HG03432 (cell line): Measurements from ENCODE around the gene B3GALNT1.

Experiments
- ATAC-seq: cut with Tn5 transposase; IDR thresholded peaks from one replicate; pipeline ENCODE4 v1.9.1; 2021; ENCODE audit warnings: mild to moderate bottlenecking, moderate library complexity; ENCODE audit not compliant: unreplicated experiment

The B3GALNT1 gene, protein sequence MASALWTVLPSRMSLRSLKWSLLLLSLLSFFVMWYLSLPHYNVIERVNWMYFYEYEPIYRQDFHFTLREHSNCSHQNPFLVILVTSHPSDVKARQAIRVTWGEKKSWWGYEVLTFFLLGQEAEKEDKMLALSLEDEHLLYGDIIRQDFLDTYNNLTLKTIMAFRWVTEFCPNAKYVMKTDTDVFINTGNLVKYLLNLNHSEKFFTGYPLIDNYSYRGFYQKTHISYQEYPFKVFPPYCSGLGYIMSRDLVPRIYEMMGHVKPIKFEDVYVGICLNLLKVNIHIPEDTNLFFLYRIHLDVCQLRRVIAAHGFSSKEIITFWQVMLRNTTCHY

DNA sequence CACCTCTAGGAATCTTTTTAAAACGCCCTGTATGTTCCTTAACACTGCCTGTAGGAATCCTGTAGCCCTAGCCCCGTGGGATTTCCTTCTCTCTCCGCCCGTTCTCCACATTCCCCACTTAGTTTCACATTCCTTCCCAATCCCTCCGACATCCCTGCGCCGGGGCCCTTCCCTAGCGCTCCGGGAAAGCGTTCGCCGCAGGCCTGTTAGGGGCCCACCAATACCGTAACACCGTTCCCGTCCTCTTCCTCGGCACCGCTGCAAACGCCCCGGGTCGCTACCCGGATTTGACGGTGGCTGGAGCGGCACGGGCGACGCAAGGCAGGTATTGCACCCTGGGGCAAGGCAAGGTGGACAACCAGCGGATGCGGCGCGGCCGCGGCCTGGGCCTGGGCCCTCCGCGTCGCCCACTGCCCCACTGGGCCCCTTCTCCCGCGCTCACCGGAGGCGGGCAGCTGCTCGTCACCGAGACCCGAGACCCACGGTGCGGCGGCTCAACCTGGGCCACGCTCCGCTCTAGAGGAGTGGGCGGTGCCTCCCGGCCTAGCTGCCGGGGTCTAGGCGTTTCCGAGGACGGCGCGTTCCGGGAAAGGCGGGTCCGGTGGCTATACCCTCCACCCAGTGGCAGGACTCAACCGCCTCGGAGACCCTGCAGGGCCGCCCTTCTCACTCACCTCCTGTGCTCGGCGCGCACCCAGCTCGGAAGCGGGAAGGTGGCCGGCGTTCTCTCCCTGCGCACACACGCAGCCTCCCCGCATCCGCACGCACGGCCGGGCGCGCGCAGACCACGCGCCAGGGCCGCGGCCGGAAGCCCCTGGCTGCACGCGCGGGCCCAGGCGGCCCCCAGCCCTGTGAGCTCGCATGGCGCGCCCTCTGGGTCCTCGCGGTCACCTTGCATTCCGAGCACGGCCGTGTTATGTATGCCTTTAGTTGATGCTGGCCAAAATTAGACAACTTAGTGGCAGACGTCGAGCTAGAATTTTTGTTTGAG lies at the start of gene B3GALNT1:
Gene B3GALNT1, minus strand, starts transcription at position 789 of the 991 bp plus-strand sequence. CDS start 18,595 bp downstream, outside the sequence.
- peak; percentile 84 for ATAC-seq

DNA sequence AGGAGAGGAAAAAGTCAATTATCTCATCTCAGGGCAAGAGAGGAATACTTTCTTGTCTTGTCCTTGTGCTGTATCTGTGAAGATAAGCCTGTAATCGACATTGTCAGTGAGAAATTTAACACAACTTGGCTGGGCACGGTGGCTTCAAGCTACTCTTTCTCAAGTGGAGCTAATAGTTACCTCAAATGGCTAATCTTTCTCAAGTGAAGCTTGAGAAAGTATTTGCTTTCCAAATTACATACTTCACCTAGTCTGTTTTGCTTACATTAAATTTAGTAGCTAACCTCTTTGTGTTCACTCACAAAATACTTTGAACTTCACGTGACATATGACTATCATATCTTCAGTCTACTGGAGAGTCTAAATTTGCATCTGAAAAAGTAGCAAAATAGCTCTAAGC lies 48.3 kb upstream of the B3GALNT1 start:
- ATAC-seq: no peak

DNA sequence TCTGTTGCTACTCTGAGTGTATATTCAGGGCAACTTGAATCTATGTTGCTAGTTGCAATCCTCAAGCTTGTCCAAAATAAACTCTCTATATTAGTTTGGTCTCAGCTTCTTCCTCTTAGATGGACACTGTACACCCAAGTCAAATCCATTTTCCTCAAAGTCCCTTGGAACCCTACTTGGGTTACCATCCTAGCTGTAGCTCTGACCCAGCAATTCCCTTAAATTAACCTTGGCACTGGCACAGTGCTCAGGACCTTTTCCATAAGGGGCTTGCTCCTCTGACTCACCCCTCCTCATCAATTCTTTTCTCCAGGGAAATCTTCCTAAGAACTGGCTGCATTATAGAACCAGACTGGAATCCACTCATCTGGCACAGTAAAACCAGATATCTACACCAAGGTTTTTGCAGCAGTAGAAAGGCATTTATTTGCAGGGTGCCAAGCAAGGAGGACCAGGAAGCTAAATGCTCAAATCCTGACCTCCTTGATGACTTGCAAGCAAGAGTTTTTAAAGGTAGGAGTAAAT lies 44.9 kb upstream of the B3GALNT1 start:
- ATAC-seq: no peak

DNA sequence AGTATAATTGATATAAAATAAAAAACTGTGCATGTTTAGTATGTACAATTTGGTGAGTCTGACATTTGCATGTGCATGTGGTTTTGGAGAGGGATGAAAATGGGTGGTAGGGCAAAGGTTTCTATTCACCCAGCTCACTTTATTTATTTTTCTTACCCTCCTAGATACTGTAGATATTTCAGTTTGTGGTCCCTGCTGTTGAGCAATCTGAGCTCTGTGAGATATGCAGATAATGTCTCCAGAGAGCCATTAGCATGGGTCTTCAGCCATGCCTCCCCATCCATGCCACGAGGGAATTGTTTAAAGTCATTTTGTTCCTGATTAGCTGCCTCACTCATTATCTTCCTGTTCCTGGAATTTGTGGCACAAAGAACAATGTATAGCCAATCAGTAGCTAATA lies 44.4 kb upstream of the B3GALNT1 start:
- ATAC-seq: no peak

DNA sequence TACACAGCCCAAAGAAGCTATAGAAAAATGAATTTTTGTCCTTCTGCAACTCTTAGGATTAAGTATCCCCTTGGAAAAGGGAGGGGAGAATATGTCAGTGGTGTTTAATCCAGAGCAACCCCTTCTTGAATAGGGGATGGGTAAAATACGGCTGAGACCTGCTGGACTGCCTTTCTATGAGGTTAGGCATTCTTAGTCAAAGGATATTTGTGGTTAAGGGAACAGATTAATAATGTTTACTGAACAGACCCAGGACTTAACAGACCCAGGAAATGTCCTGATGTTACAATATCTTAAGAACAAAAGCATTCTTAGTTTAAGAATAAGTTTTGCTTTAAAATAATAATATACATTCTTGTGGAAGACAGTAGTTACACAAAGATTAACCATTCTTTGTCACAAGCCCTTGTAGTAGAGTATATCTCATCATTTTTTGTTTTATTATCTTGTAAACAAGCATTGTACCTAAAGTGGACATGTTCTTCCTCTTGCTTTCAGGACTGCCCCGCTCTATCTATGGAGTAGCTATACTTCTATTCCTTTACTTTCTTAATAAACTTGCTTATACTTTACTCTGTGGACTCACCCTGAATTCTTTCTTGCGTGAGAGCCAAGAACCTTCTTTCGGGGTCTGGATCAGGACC lies 43.8 kb upstream of the B3GALNT1 start:
- ATAC-seq: no peak

DNA sequence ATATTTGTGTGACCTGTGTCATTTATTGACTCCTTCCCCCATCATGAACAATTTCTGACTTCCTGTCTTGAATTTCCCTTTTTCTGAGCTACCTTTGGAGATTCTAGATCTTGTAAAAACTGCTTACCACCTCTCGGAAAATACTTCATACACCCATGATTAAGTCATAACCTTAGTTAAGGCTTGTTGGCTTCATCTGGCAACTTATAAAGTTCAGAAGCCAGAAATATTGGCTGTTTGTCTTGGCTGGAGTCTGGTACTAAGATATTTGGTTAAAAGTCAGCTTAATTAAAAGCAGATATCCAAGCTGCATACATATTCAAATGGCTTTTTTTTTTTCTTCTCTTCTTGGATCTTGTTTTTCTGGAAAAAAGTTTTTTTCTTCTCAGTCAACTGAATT lies 37.3 kb upstream of the B3GALNT1 start:
- no peak for ATAC-seq

DNA sequence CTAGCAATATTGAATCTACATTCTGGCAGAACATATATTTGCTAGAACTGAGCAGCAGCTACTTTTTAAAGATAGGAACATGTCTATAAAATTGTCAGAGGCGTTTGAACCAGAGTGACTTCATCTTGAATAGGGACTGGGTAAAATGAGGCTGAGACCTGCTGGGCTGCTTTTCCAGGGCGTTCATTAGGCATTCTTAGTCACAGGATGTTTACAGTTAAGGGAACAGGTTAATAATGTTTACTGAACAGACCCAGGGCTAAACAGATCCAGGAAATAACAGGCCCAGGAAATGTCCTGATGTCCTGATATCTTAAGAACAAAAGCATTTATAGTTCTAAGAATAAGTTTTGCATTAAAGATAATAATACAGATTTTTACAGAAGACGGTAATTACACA lies 34.5 kb upstream of the B3GALNT1 start:
- no peak for ATAC-seq

DNA sequence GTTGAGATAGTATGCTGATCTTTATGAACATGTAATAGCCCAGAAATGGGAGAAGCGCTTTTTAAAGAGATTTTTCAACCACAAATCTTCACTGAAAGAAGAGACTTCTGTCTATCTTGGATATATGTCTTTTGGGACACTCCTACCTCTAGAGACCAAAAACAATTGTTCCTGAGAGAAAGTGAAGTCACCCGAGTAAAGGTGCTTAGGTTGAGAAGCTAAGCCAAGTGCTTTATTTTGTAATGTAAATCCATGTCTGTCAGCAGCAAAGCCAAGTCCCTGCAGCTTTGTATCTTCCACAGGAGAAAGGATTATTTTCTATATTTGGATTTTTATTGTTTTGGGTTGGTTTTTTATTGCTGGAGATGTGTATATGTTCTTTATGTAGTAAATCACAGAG lies 32.1 kb upstream of the B3GALNT1 start:
- no peak for ATAC-seq

DNA sequence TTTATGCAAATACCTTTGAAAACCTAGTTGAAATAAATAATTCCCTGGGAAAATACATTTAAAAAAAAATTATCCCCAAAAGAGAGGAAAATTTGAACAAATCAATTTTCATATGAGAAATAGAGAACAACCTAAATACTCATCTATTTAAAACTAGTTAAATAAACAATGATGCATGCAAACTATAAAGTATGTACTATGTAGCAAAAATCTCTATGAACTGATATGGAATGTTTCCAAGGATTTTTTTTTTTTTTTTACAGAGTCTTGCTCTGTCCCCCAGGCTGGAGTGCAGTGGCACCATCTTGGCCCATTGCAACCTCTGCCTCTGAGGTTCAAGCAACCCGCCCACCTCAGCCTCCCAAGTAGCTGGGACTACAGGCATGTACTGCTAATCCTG lies 27.2 kb upstream of the B3GALNT1 start:
- no peak for ATAC-seq

DNA sequence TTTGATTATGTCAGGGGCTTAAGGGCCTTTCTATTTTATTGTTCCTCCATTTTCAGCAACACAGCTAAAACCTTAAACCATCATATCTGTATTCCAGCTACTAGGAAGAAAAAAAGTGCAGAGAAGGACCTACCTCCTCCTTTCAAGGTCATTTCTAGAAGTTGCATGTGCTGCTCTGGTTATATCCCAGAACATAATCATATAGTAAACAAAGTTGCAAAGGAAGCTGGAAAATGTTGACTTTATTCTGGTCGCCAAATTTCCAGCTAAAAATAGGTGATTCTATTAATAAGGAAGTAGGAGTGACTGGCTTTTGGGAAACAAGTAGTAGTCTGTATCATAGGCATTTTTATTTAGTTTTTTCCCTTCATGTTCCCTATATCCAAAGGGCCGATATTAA lies 21.3 kb upstream of the B3GALNT1 start:
- no peak for ATAC-seq

DNA sequence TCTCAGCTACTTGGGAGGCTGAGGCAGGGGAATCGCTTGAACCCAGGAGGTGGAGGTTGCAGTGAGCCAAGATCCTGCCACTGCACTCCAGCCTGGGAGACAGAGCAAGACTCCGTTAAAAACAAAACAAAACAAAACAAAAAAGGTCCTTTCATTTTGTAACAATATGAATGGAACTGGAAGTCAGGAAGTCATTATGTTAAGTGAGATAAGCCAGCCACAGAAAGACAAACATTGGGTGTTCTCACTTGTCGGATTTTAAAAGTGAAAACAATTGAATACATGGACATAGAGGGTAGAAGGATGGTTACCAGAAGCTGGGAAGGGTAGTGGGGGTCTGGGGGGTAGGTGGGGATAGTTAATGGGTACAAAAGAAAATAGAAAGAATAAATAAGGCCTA lies 12.5 kb upstream of the B3GALNT1 start:
- no peak for ATAC-seq

DNA sequence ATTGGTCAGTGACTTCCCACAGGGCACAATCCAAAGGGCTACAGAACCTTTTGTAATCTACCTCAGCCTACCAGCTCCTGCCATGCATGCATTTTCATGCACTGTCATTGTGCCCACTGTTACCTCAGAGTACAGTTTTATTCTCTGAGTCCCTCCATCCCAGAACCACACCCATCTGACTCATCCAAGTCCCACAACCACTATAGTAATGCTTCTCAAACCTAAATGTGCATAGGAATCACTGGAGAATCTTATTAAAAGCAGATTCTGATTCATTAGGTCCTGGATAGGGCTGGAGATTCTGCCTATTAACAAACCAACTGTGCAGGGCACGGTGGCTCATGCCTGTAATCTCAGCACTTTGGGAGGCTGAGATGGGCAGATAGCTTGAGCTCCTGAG lies 3.7 kb upstream of the B3GALNT1 start:
- ATAC-seq: no peak

DNA sequence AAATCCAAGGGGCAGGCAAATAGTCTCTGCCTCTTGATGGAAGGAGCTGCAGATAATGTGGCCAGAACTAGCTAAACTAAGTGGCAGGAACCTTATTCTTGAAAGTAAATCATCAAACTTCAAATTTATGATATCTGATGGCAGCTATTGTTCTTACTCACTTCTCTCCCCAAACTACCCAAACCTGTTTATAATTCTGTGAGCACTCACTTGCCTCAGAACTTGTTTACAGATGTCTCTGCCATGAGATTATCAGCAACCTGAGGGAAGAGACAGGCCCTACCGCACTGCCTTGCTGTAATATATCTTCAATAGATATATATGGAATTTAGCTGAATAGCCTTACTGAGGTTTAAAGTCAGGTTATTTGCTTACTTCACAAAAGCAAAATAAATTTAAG lies 2.2 kb upstream of the B3GALNT1 start:
- ATAC-seq: no peak

DNA sequence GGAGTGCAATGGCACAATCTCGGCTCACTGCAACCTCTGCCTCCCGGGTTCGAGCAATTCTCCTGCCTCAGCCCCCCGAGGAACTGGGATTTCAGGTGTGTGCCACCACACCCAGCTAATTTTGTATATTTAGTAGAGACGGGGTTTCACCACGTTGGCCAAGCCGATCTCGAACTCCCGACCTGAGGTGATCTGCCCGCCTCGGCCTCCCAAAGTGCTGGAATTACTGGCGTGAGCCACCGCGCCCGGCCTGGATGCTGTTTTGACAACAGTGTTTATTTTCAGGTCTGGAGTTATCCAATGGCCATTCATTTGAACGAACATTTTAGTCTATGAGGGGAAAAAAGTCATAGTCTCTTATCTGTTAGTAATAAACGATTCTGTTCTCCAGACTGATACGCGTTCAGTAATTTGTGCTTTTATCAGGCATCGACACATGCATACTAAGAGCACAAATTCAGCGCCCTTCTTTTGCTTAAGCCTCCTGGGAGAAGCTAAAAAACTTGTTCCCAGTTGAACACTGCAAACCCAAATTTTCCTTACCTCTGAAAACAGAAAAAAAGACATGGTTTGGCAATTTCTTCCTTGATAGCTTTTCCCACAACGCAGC lies 1.3 kb downstream of the B3GALNT1 start:
- ATAC-seq: no peak

DNA sequence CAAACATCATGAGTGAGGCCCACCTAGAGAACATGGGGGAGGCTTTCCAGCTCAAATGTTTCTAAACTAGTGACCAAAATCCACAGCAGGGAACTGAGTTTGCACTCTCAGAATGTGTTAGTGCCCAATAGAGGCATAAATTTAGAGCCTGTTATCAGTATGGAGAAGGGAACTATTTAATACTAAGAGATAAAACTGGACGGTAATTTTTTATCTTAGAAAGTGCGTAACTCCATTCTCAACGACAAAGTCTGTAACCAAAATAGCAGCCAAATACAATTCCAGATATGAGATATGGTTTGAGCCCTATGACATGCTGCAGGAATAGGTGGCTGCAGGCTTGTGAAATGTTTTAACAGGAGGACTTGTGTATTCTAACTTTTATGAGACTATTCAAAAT lies 3.5 kb downstream of the B3GALNT1 start:
- ATAC-seq: no peak

DNA sequence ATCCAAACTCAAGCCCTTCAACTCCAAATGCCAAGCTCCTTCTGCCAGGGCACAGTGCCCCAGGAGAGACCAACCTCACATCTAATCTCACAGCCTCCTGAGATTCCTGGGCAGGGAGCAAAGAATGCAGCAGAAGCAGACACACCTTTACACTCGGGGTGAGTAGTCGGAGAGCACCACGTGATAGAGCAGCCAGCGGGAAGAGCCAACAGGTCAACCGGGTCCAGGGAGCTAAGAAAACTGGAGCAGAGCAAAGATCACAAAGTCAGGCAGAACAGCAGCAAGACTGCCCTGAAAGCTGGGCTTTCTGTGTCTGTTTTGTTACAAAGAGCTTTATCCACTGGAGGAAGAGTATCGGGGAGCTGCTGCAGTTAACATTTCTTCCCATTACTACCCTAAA lies 4.2 kb downstream of the B3GALNT1 start:
- ATAC-seq: no peak

DNA sequence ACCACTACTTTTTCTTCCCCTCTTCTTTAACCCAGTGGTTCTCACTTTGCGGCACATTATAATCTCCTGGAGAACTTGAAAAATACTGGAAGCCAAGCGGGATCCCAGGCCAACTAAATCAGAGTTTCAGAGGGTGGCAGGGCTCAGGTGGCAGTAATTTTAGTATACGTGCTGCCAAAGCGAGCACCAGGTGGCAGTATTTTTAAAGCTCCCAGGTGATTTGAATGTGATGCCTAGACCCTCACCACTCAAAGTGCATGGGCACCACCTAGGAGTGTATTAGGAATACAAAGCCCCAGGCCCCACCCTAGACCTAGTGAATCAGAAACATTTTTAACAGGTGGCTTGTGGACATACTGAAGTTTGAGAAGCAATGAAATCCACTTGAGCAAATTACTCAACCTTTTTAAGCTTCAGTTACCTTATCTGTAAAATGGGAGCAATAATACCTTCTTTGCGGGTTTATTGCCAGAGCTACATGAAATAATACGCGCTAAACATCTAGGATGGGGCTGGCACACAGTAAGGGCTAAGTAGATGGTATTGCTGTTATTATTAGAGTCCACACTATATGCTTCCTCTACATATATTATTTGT lies 8.3 kb downstream of the B3GALNT1 start:
- peak; percentile 55 for ATAC-seq

DNA sequence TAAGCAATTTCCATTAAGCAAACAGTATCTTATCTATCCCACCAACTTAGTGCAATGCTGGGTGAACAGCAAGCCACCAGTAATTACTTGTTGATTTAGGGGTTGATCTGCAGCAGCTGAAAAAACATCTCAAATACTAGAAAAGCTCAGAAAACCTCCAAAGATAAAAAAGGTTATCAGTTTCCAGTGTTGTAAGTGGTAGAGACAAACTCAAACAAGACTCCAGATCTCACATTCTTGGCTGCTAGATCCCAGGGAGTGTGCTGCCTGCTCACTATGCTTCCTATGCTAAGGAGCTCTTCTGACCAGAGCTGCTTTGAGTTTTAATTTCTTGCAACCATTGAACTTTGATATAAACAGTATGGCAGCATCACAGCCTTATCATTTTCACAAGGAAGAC lies 11.3 kb downstream of the B3GALNT1 start:
- no peak for ATAC-seq

DNA sequence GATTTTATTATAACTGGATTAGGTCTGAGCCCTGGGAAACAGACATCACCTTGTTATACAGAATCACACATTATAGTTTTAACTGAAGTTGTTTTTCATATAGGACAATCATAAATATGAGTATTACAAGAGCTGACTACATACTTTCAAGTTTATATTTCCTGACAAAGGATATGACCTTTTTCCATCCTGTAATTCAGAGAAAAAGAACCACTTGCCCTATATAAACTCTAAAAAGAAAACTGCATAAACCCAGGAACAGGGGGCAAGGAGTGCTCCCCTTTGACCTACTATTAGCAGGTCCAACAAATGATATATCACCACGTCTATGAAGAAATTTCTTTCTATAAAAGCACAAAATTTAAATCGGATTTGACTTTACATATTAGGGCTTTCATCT lies 20.9 kb downstream of the B3GALNT1 start:
- ATAC-seq: no peak

DNA sequence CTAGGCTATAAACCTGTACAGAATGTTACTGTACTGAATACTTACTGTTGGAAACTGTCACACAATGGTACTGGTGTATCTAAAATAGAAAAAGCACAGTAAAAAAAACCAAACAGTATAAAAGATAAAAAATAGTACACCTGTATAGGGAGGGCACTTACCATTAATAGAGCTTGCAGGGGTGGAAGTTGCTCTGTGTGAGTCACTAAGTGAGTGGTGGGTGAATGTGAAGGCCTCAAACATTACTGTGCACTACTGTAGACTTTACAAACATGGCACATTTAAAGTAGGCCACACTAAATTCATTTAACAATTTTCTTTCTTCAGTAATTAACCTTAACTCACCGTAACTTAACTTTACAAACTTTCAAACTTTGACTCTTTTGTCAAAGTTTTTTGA lies 22.0 kb downstream of the B3GALNT1 start:
- no peak for ATAC-seq
